ENCODE measurements around the gene RARG.

RARG gene

DNA sequence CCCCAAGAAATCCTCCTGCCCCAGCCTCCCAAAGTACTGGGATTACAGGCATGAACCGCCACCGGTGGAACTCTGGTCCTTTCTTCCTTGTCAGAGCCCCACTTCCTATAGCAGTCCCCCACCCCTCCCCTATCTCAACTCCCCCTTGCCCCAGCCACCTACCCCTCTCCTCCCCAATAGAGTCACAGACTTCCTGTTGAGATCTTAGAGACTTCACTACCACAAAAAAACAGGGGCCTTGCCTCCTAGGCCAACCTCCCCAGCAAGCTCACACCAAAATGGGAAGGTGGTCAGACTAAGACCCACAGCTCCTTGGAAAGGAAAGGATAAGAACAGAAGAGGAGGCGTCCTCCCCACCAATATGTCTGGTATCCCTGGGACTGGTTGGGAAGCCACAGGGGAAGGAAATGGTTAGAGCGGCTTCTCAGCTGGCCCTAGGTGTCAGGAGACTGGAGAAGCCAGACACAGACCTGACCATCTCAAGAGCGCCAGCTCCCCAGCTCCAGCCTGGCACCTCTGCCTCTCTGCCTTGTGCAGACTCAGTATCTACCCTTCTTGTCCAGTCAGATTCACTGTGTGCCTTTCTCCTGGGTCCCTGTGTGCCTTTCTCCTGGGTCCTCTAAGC is 33.4 kb downstream of the RARG start:
- Mint-ChIP-seq H3K4me3 (peak overlapping the region; percentile 3), H3K36me3 (ENCODE audit: low read depth) (peaks cover 40% of the 10 kb centered on the region), H3K9me3 (no peaks in the 10 kb centered on the region), H3K27me3 (no peaks in the 10 kb centered on the region), H3K4me1 (peaks cover 58% of the 10 kb centered on the region), H3K27ac (peak overlapping the region; percentile 32)
- DNase-seq (no peak), ATAC-seq (no peak)

DNA sequence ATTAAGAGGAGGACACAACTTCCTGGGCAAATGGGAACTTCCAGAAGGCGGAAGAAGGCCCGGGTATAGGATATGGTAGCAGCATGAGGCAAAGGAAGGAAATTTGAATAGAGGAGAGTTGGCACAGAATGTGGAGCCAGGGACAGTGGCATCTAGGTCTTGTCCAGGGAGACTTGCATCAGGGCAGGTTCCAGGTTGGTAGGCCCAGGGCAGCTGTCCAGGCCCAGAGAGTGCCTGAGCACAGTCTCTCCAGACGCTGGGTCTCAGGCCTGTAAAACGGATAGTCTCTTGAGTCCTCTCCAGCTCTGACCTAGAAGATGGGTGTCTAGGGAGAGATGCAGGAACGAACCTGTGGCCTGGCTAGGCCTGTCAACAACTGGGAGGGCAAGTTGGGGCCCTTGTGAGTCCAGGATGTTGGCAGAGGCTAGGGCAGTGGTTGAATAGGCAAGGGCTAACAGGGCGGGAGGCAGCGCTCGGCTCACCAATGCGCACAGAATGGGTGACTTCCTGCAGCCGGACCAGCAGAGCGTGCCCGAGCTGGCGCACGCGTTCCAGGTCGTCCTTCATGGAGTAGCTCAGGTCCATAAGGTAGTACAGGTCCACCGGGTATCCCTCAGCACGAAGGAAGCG is 34.9 kb downstream of the RARG start:
- H3K27ac Mint-ChIP-seq: no peak overlapping the region
- no peaks in the 10 kb centered on the region for H3K9me3 Mint-ChIP-seq
- peaks cover 36% of the 10 kb centered on the region for H3K36me3 Mint-ChIP-seq (ENCODE audit: low read depth)
- DNase-seq (no peak), ATAC-seq (no peak)
- H3K27me3 Mint-ChIP-seq: no peaks in the 10 kb centered on the region
- peaks cover 47% of the 10 kb centered on the region for H3K4me1 Mint-ChIP-seq
- H3K4me3 Mint-ChIP-seq: no peak overlapping the region

DNA sequence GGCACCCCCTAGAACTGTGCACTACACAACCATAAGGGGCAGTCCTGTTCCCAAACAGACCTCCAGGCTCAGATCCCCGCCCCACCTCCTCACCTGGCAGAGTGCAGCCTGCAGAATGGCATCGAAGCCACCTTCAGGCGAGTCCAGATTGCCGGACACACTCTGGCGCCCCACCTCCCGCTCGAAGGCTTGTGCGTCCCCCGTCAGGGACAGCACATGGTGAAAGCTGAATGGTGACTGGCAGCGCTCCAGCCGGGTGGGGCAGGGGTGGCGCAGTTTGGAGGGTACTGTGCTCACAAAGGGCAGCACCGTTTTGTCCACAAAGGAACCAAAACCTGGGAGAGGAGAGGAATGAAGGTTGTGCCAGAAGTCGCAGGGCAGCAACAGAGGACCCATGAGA is 35.5 kb downstream of the RARG start:
- DNase-seq (no peak), ATAC-seq (no peak)
- Mint-ChIP-seq H3K27me3 (no peaks in the 10 kb centered on the region), H3K36me3 (ENCODE audit: low read depth) (peaks cover 38% of the 10 kb centered on the region), H3K27ac (no peak overlapping the region), H3K4me3 (no peak overlapping the region), H3K9me3 (no peaks in the 10 kb centered on the region), H3K4me1 (peaks cover 42% of the 10 kb centered on the region)

DNA sequence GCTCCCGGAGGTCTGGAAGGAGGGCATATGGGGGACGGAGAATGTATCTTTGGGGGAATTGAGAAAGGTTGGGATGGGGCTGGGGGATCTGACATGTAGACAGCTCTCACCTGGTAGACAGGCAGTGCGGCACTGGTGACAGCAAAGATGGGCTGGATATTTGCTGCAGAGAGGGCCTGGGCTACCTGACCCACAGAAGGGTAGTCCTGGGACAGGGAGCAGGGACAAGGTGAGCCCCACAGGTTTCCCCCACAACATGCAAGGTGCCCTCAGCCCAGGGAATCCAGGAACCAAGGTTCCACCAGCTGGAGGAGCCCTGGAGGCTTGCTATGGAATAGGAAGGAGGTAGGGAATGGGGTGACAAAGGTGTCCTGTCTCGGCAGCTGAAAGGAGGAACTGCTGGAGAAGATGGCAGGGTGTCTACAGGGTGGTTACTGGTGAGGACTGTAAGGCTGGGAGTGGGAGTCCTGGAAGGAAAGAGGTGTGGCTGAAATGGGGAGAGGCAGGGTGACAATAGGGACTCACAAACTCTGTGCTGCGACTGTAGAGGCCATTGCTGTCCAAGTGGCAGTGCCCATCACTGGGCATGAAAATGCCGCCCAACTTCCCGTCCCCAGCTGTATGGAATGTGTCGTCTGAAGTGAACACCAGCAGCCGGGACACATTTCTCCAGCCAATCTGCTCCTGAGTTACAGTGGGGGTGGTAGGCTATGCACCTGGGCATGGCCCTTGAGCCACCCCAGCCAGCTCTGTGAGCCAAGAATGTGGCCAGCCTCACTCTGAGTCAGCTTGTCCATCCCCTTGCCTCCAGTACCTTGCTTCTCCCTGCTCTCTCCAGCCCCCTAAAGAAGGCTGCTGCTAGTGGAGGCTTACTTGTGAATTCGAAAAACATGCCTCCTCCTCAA is 36.2 kb downstream of the RARG start:
- H3K4me3 Mint-ChIP-seq: no peak overlapping the region
- ATAC-seq (no peak), DNase-seq (no peak)
- H3K4me1 Mint-ChIP-seq: peaks cover 37% of the 10 kb centered on the region
- H3K27ac Mint-ChIP-seq: no peak overlapping the region
- no peaks in the 10 kb centered on the region for H3K9me3 Mint-ChIP-seq
- H3K36me3 Mint-ChIP-seq (ENCODE audit: low read depth): peaks cover 36% of the 10 kb centered on the region
- no peaks in the 10 kb centered on the region for H3K27me3 Mint-ChIP-seq

DNA sequence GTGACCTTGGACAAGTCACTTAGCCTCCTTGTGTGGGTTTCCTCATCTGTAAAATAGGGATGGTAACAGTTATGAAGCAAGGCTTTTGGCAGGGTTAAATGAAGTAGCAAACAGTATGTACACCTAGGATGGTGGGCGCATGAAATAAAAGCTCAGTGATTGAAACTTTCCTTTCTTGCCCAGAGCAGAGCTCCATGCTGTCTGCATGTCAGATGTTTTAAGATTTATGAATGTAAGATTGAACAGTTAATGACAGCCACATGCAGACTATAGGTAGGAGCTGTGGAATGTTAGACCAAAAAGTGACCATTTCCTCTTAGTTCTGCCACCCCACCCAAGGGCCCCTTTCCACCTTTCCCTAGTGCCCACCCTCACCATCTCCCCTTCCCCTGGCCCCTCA is 37.0 kb downstream of the RARG start:
- Mint-ChIP-seq H3K4me3 (no peak overlapping the region), H3K36me3 (ENCODE audit: low read depth) (peaks cover 32% of the 10 kb centered on the region), H3K27ac (no peak overlapping the region), H3K9me3 (no peaks in the 10 kb centered on the region), H3K27me3 (no peaks in the 10 kb centered on the region), H3K4me1 (peaks cover 34% of the 10 kb centered on the region)
- ATAC-seq (no peak), DNase-seq (no peak)

DNA sequence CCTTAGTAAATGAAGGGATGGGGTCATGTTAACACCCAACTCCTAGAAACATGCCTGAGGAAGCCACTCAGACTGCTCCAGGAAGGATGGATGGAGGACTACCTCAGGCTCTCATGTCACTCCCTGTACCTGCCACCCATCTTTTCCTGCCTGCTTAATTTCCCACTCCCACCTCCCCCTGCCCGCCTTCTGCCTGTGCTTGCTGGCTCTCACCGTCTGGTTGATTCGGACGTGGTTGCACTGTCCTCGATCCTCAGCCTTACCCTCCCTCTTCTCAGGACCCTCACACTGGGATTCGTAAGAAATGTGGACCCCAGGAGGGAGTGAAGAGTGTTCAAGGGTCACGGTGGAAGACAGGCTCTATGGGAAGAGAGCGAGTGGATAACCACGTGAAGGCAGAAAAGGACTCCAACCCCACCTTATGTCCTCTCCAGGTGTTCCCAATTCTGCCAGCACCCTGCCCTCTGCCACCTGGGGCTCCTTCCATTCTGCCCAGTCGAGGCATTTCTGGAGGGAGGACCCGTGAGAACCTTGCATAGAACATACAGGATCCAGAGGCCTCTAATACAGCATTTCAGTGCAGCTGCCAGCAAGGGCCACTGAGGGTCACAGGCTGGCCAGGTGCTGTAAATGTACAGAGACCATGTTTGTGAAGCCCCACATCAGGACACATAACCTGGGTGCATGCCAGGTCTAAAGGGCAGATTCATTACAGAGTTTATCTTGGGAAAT is 37.9 kb downstream of the RARG start:
- Mint-ChIP-seq H3K4me1 (peaks cover 33% of the 10 kb centered on the region), H3K4me3 (no peak overlapping the region), H3K36me3 (ENCODE audit: low read depth) (peaks cover 29% of the 10 kb centered on the region), H3K27me3 (no peaks in the 10 kb centered on the region), H3K27ac (peak overlapping the region; percentile 42), H3K9me3 (no peaks in the 10 kb centered on the region)
- DNase-seq (no peak), ATAC-seq (no peak)

DNA sequence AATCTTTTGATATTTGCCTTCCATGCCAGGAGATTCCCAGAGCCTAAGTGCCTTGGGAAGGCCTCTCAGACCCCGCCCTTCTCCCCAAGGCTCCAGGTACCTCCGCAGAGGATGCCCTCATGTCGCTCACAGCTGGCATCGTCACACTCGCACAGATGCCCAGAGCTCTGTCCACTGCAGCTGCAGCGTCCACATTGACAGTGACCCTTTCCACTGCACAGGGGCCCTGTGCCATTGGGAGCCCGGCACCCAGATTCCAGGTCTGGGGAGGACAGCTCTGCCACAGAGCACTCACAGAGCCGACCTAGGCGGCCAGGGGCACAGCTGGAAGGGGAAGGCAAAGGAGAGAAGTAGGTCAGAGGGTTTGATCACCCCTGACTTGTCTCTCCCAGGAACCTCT is 39.0 kb downstream of the RARG start:
- DNase-seq (no peak), ATAC-seq (no peak)
- H3K4me3 Mint-ChIP-seq: no peak overlapping the region
- peaks cover 22% of the 10 kb centered on the region for H3K4me1 Mint-ChIP-seq
- H3K27me3 Mint-ChIP-seq: no peaks in the 10 kb centered on the region
- H3K27ac Mint-ChIP-seq: no peak overlapping the region
- no peaks in the 10 kb centered on the region for H3K9me3 Mint-ChIP-seq
- H3K36me3 Mint-ChIP-seq (ENCODE audit: low read depth): peaks cover 22% of the 10 kb centered on the region

DNA sequence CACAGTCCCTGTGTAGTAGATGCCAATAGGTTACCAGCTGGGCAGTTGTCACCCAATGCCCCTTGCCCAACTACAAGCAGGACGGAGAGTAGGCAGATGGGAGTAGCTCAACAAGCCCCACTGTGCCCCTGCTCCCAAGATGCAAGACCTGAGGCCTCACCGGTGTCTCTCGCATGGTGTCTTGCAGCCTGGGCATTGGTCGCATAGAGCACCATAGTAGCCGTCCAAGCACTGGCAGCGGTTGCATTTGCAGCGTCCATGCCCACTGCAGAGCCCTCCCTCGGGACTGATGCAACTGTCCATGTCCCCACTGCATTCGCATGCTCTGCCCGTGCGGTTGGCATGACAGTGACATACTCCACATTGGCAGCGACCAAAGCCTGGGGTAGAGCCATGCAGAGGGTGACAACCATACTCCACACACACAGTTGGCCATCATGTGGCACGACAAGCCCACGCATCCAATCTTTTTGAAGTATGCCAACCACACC is 39.4 kb downstream of the RARG start:
- Mint-ChIP-seq H3K9me3 (no peaks in the 10 kb centered on the region), H3K27ac (no peak overlapping the region), H3K27me3 (no peaks in the 10 kb centered on the region), H3K36me3 (ENCODE audit: low read depth) (peaks cover 24% of the 10 kb centered on the region), H3K4me3 (no peak overlapping the region), H3K4me1 (peaks cover 18% of the 10 kb centered on the region)
- DNase-seq: no peak
- no peak for ATAC-seq

DNA sequence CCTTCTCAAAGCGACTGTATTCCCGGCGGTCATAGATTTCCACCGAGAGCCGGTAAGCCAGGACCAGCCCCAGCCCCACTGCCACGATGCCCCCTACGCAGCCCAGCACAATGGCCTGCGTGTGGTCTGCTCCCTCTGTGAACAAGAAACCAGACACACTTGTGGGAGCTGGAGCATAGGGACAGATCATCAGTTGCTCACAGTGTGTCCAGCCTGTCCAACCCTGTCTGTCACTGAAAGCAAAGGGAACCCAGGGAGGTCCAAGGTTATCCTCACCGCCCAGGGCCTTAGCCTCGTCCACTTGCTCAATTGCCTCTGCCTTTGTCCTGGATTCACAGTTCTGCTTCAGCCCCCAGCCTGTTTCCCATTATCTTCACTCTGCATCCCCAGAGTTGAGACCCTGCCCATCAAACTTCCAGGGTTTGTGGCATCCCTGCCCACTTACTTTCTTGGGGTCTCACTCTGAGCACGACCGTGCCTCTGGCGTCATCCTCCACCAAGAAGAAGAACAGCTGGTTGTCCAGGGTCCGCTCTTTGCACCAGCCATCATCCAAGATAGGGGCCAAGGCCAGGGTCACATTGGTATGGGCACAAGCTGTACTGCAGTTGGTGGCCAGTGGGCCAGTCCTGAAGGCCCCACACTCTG is 40.0 kb downstream of the RARG start:
- no peak overlapping the region for H3K4me3 Mint-ChIP-seq
- no peak for ATAC-seq
- H3K27me3 Mint-ChIP-seq: no peaks in the 10 kb centered on the region
- H3K4me1 Mint-ChIP-seq: peaks cover 14% of the 10 kb centered on the region
- H3K36me3 Mint-ChIP-seq (ENCODE audit: low read depth): peaks cover 30% of the 10 kb centered on the region
- DNase-seq: no peak
- H3K9me3 Mint-ChIP-seq: no peaks in the 10 kb centered on the region
- no peak overlapping the region for H3K27ac Mint-ChIP-seq

DNA sequence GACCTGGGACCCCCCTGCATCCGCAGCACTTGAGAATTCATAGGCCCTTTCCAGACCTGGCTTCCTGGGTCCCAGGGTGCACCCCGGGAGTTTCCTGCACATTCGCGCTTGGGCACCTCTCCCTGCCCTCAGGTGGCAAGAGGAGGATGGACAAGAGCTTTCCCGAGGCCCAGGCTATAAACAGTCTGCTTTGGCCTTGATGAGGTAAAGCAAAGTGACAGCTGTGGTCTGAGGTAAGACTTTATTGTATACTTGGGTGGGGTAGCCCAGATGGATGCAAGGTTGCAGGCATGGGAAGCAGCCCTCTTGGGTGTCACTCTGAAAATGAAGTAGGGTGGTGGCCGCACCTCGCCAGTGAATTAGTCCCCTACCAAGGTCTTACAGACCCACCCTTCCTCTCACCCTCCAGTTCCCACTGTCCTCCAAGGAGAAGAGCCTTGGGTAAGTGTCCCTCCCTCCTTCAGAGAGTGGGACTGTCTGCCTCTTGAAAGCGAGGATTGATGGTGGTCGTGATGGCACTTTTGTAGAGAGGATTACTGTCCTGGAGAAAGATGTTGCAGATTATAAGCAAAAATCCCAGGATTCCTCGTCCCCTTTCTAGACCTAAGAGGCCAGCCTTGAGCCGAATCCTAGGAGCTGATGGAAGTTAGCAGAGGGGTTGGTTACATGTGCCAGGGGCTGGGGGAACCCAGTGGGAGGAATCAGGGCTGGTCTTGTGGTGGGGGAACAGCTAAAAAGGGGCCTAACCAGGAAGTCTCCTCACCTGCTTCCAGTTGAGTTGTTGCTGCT is 40.7 kb downstream of the RARG start:
- peaks cover 11% of the 10 kb centered on the region for H3K4me1 Mint-ChIP-seq
- ATAC-seq (no peak), DNase-seq (no peak)
- peak overlapping the region; percentile 31 for H3K27ac Mint-ChIP-seq
- no peaks in the 10 kb centered on the region for H3K9me3 Mint-ChIP-seq
- H3K4me3 Mint-ChIP-seq: no peak overlapping the region
- peaks cover 31% of the 10 kb centered on the region for H3K36me3 Mint-ChIP-seq (ENCODE audit: low read depth)
- no peaks in the 10 kb centered on the region for H3K27me3 Mint-ChIP-seq

DNA sequence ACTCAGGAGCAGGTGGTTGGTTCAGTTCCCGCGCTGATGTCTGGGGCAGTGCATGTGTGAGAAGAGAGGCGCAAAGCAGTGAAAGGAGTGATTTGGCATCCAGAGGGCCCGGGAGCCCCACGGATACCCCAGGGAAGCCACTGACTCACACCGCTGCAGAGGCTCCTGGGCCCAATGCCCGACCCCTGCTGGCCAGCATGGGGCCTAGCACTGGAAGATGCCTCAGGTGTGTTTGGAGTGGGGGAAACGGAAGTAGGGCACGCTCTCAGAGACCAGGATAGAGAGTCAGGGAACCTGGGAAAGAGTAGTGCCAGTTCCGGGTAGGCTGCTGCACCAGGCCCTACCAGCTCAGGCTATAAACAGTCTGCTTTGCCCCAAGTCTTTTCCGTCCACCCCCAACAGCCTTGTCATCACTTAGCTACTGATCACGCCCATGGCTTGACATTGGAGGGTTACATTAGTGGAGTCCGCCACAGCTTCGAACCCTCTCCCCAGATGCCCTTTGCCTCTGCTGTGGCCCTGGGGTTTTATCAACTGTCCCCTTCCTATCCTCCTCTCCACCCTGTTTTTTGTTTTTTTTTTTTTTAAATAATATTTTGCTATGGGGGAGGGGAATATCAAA is 41.8 kb downstream of the RARG start:
- ATAC-seq (peak; percentile 88), DNase-seq (peak; percentile 45)
- H3K36me3 Mint-ChIP-seq (ENCODE audit: low read depth): peaks cover 41% of the 10 kb centered on the region
- no peaks in the 10 kb centered on the region for H3K27me3 Mint-ChIP-seq
- no peaks in the 10 kb centered on the region for H3K9me3 Mint-ChIP-seq
- peak overlapping the region; percentile 26 for H3K27ac Mint-ChIP-seq
- H3K4me1 Mint-ChIP-seq: peaks cover 13% of the 10 kb centered on the region
- no peak overlapping the region for H3K4me3 Mint-ChIP-seq

DNA sequence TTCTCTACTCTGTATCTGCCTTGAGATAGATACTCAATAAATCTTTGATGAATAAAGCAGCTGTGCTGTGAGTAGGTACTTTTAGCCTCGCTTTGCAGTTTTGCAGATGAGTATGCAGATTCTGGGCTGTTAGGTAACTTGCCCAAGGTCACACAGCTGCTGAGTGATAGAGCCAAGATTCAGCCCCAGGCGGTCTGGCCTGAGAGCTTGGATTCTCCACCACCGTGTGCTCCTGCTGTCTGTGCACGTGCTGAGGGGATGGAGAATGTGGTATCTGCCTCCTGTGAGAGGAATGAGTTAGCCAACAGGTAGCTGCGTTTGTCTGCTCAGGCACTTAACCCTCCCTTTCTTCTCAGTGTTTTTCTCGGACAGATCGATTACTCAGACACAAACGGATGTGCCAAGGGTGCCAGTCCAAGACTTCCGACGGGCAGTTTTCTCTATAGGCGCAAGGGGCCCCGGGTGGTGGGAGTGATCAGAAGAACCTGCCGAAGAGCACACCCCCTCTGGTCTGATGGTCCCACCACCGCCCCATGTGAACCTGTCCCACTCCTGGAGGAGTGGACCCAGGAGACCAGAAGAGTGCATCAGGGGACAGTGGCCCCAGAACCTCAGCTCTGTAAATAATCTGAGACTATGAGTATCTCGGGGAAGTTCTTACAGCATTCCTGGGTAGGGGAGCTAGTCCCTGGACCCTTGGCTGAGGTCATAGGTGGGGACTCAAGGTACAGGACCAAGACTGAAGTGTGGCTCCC is 44.7 kb downstream of the RARG start:
- H3K4me3 Mint-ChIP-seq: no peak overlapping the region
- peaks cover 35% of the 10 kb centered on the region for H3K4me1 Mint-ChIP-seq
- ATAC-seq (no peak), DNase-seq (no peak)
- H3K27me3 Mint-ChIP-seq: no peaks in the 10 kb centered on the region
- H3K27ac Mint-ChIP-seq: no peak overlapping the region
- peaks cover 43% of the 10 kb centered on the region for H3K36me3 Mint-ChIP-seq (ENCODE audit: low read depth)
- no peaks in the 10 kb centered on the region for H3K9me3 Mint-ChIP-seq
